Cardiac fibroblast (primary cell): ENCODE data around the gene FAAH.

Experiments used
- DNase-seq, 2 donors: peaks; one replicate each; pipeline versions ENCODE4 v3.0.0 to v3.0.0-alpha.2; 2010; ENCODE audit warnings: low read depth in 2 of 2
- H3K4me3 ChIP-seq, 2 donors: replicated peaks in 1 of 2; 1 replicate in 1 of 2; 2 replicates in 1 of 2; pipeline ENCODE4 v1.5.1; 2011; ENCODE audit warnings: low read depth in 2 of 2, low read length in 2 of 2, mild to moderate bottlenecking in 2 of 2, moderate library complexity in 1 of 2
- TF ChIP-seq, protein P1 (sequence below): IDR thresholded peaks from one replicate; pipeline ENCODE4 v1.5.1; 2011; ENCODE audit warnings: low read depth, mild to moderate bottlenecking, low read length, inconsistent platforms

FAAH gene

DNA sequence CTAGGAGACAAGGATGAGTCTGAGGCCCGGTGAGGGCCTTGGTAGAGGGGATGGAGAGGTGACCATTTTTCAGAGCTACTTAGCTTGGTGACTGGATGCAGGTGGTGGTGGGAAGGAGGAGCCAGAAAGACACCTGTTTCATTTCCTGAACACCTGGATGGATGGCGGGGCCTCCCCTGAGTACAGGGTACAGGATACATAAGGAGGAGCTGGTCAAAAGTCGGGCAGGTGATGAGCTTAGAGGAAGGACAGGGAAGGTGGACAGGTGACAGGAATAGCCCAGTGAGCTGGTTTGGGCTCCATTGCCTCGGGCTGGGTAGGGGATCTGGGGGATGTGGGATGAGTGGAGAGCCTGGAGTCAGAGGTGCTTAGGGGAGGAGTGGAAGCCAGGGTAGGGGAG lies 6.3 kb downstream of the FAAH start:
- no peak for DNase-seq
- H3K4me3 ChIP-seq, result no peak overlapping the region
- TF ChIP-seq, protein P1, sequence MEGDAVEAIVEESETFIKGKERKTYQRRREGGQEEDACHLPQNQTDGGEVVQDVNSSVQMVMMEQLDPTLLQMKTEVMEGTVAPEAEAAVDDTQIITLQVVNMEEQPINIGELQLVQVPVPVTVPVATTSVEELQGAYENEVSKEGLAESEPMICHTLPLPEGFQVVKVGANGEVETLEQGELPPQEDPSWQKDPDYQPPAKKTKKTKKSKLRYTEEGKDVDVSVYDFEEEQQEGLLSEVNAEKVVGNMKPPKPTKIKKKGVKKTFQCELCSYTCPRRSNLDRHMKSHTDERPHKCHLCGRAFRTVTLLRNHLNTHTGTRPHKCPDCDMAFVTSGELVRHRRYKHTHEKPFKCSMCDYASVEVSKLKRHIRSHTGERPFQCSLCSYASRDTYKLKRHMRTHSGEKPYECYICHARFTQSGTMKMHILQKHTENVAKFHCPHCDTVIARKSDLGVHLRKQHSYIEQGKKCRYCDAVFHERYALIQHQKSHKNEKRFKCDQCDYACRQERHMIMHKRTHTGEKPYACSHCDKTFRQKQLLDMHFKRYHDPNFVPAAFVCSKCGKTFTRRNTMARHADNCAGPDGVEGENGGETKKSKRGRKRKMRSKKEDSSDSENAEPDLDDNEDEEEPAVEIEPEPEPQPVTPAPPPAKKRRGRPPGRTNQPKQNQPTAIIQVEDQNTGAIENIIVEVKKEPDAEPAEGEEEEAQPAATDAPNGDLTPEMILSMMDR, result no peak

DNA sequence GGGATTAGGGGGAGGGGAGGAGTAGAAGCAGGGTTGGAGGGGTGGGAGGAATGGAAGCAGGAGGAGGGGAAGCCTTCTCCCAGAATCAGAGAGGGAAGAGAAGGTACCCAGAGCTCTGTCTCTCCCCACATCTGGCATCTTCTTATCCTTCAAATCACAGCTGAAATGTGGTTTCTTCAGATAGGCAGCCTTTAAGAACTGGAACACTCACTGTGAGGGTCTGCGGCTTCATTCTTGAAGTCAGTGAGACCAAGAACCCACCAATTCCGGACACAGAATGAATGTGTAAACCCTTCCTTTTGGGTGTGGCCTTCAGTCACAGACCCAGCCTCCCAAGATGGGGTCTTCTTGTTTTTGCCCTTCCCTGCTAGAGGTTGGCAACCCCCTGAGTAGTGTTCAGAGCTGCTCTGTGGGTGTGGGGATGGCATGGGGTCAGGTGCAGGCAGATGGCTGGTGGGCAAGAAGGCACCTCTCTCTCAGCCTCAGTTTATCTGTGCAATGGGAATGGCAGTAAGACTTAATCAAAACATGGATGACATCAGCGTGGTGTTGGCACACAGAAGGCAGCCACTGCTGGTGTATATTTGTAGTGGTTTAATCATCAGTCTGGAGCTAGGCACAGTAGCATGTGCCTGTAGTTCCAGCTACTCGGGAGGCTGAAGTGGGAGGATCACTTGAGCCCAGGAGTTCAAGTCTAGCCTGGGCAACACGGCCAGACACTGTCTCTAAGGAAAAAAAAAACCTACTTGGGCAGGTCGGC lies 7.2 kb downstream of the FAAH start:
- DNase-seq, result peak; percentile 16 to 45
- TF ChIP-seq, protein P1, result no peak
- H3K4me3 ChIP-seq, result no peak overlapping the region

DNA sequence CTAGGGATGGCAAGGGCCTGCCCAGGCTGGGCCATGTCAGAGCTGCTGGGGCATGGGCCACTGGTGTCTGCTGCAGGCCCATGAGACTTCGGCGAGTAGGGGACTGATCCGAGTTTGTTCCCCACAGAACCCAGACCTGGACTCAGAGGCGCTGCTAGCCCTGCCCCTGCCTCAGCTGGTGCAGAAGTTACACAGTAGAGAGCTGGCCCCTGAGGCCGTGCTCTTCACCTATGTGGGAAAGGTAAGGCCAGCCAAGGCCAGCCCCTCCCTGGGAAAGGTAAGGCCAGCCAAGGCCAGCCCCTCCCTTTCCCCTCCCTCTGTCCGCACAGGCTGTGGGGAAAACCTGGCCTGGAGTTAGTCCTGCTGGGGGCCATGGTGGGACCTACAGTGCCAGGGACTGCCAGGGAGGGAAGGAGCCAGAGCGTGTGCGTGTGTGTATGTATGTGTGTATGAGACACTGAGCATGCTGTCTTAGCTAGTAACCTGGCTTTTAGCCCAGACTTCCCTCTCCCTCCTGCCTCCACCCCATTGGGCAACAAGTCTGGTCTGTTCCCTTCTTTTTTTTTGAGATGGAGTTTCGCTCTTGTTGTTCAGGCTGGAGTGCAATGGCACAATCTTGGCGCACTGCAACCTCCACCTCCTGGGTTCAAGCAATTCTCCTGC lies 8.0 kb downstream of the FAAH start:
- TF ChIP-seq, protein P1, result no peak
- DNase-seq, result peak; percentile 94 to 98
- H3K4me3 ChIP-seq, result no peak overlapping the region

DNA sequence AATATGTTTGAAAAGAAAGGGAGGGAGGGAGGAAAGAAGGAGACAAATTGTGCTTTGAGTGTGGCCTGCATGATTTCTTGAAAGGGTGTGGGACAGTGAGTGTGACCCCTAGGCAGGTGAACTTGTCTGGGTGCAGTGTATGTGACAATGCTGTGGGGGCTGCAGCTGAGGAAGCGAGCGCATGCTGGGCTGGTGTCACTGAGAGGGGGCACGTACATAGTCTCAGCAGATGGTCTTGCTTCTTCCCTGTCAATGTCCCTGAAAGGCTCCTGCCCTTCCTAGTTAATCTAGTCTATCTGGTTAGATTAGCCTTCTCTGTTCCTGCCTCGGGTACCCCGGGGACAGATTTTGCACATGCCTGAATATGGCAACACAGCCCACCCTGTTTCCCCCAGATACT lies 9.8 kb downstream of the FAAH start:
- TF ChIP-seq, protein P1, result no peak
- H3K4me3 ChIP-seq, result no peak overlapping the region
- no peak for DNase-seq

DNA sequence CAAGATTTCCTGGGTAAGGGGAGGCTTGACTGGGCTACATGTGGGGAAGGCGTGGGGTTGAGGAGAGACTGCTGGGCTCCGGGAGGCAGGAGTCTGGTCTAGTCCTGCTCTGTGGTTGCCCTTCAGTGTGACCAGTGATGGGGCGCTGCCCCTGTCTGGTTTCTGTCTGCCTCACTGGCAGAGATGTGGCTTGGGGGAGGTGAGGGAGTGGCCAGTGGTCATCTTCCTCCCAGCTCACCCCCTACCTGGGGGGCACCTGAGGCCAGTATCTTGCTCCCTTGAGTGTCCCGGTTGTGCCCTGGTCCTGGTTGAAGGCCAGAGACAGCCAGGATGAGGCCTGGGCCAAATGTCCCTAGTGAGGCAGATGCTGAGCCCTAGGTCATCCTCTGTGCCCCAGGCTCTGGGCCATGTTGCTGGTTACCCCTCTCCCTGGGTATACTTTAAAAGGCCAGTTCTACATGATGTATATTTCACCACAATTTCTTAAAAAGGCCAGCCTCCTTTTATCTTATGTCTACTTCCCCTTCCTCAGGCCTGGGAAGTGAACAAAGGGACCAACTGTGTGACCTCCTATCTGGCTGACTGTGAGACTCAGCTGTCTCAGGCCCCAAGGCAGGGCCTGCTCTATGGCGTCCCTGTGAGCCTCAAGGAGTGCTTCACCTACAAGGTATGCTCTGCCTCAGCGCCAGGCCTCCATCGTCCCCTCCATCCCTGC lies 10.5 kb downstream of the FAAH start:
- TF ChIP-seq, protein P1, result no peak
- no peak overlapping the region for H3K4me3 ChIP-seq

DNA sequence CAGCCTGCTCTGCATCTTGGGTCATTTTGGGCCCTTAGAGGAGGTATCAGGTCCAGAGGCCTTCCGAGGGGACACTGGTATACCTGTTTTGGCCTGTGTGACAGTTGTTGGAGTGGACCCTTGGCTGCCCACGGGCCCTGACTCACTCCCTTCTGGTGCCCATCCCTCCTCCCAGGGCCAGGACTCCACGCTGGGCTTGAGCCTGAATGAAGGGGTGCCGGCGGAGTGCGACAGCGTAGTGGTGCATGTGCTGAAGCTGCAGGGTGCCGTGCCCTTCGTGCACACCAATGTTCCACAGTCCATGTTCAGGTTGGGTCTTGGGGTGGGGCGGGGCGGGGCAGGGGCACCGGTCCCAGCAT lies 11.1 kb downstream of the FAAH start:
- H3K4me3 ChIP-seq, result no peak overlapping the region
- DNase-seq, result no peak
- TF ChIP-seq, protein P1, result no peak

More for the DNA sequence above, 10.5 kb downstream of the FAAH start:
- no peak for DNase-seq
